ENCODE results near the gene SETBP1.

- TF ChIP-seq YY1 (IDR thresholded peaks at IDR 0.05; ENCODE audit: insufficient read depth, insufficient read length) (no peak), ZNF274 (IDR thresholded peaks at IDR 0.05; ENCODE audit: low read depth, low read length) (no peak)
Measured at GRCh38 chr18:44716697-44717163, 36.0 kb downstream of the SETBP1 start.
